Gastroesophageal sphincter (tissue), 4 donors: ENCODE measurements around the gene XKR7. TPM values are rescaled to one million over a fixed set of nuclear protein-coding genes. Genes with fewer than 3 reads are reported as not detected.
"Not testable (repeated sequence)": the region's sequence is repeated elsewhere in the genome, so short reads cannot be mapped to it uniquely, and the experiment has no call there.

Experiments
- ATAC-seq: fragments of 150-250 bp; one replicate; pipeline ENCODE4 v1.9.1; 2016; ENCODE audit warnings: mild to moderate bottlenecking, moderate library complexity
- H3K27ac ChIP-seq, 4 donors: fragments of 200-600 bp; sonication (generic) in 3 of 4; 1 replicate in 3 of 4; 2 replicates in 1 of 4; pipeline ENCODE4 v1.5.1; 2016 to 2019
- H3K27me3 ChIP-seq: fragments of 200-600 bp; sonication (generic); one replicate; pipeline ENCODE4 v1.5.1; 2019
- H3K36me3 ChIP-seq, 2 donors: fragments of 200-600 bp; sonication (generic); one replicate each; pipeline ENCODE4 v1.5.1; 2019; ENCODE audit warnings: control low read depth in 1 of 2
- H3K4me1 ChIP-seq, 3 donors: fragments of 200-600 bp; sonication (generic); 1 replicate in 2 of 3; 2 replicates in 1 of 3; pipeline ENCODE4 v1.5.1; 2016 to 2019; ENCODE audit warnings: control low read depth in 2 of 3
- H3K4me3 ChIP-seq, 2 donors: fragments of 200-600 bp; sonication (generic); one replicate each; pipeline ENCODE4 v1.5.1; 2019; ENCODE audit warnings: mild to moderate bottlenecking in 1 of 2, moderate library complexity in 1 of 2
- H3K9me3 ChIP-seq, 3 donors: fragments of 200-600 bp; sonication (generic); one replicate each; pipeline ENCODE4 v1.5.1; 2017 to 2019; ENCODE audit warnings: control low read depth in 2 of 3
- CTCF ChIP-seq, 4 experiments: fragments of 200-600 bp in 2 of 4; fragments of 450-650 bp in 2 of 4; sonication (generic) in 1 of 4; IDR thresholded peaks; one replicate each; pipeline ENCODE4 v1.5.1; 2017 to 2019; ENCODE audit warnings: antibody characterized with exemption in 4 of 4, mild to moderate bottlenecking in 2 of 4, moderate library complexity in 2 of 4
- EP300 ChIP-seq: sonication (generic); formaldehyde crosslinking; IDR thresholded peaks from one replicate; pipeline ENCODE4 v1.6.1; 2017; ENCODE audit warnings: antibody characterized with exemption, mild to moderate bottlenecking
- POLR2A ChIP-seq, 2 donors: fragments of 450-650 bp; IDR thresholded peaks; one replicate each; pipeline ENCODE4 v1.6.1; 2017; ENCODE audit warnings: antibody characterized with exemption in 2 of 2, mild to moderate bottlenecking in 2 of 2, moderate library complexity in 1 of 2
- POLR2AphosphoS5 ChIP-seq: sonication (generic); formaldehyde crosslinking; IDR thresholded peaks from one replicate; pipeline ENCODE4 v1.6.1; 2017; ENCODE audit warnings: antibody characterized with exemption
- WGBS, 2 donors: methylation state at CpG; one replicate each; pipeline ENCODE4 v1.1.5; 2018; ENCODE audit warnings: low coverage in 1 of 2; 5-methylcytosine and 5-hydroxymethylcytosine counted together
- total RNA-seq, 4 donors: library from RNA; depleted of rRNA; stranded (reverse); fragments of >200 nt; gene quantifications; one replicate each; pipeline ENCODE4 v1.1.0, GENCODE V29; 2016

The XKR7 gene
- under 1 TPM in 2 of 4 donors, not detected in 2; 0.04 to 0.07 TPM for total RNA-seq

- Histone ChIP-seq H3K36me3 (no peaks in the 10 kb centered on the region), H3K4me1 (peaks cover 0 to 3% (median 0%) of the 10 kb centered on the region in 3 donors), H3K4me3 (peak within 1 kb of the TSS in 1 of 2 donors; percentile 16), H3K27me3 (peaks cover 87% of the 10 kb centered on the region), H3K9me3 (no peaks in the 10 kb centered on the region), H3K27ac (no peak within 1 kb of the TSS)
- ATAC-seq: no peak
- TF ChIP-seq EP300: no peak
- TF ChIP-seq POLR2AphosphoS5: no peak
- TF ChIP-seq POLR2A (IDR thresholded peaks at IDR 0.05): no peak
- no peak for TF ChIP-seq CTCF (IDR thresholded peaks at IDR 0.05)
- 0% methylated on average over 2 to 12 of the region's 38 CpGs for WGBS, 2 donors
Measured at GRCh38 chr20:31967830-31968249, at the start of gene XKR7. Gene XKR7, plus strand, starts transcription at chr20:31968151. Its CDS starts 25 bp downstream, at chr20:31968176.

- 70 to 86% methylated on average over 4 to 6 of the region's 7 CpGs for WGBS, 2 donors
- H3K9me3 ChIP-seq: no peaks in the 10 kb centered on the region
- TF ChIP-seq EP300: no peak
- no peak for TF ChIP-seq POLR2AphosphoS5
- no peak for TF ChIP-seq CTCF (IDR thresholded peaks at IDR 0.05)
- TF ChIP-seq POLR2A (IDR thresholded peaks at IDR 0.05): no peak
- no peak overlapping the region for H3K27ac ChIP-seq
- no peak for ATAC-seq
- peaks cover 35% of the 10 kb centered on the region for H3K27me3 ChIP-seq
- no peaks in the 10 kb centered on the region for H3K36me3 ChIP-seq
- no peaks in the 10 kb centered on the region for H3K4me1 ChIP-seq
- no peak overlapping the region for H3K4me3 ChIP-seq
Measured at GRCh38 chr20:31918466-31919105, 49.4 kb upstream of the XKR7 start.

- WGBS, 2 donors: 32 to 33% methylated on average over 3 to 4 of the region's 6 CpGs
- Histone ChIP-seq H3K36me3 (no peaks in the 10 kb centered on the region), H3K4me1 (no peaks in the 10 kb centered on the region), H3K9me3 (no peaks in the 10 kb centered on the region), H3K4me3 (no peak overlapping the region), H3K27me3 (peaks cover 45% of the 10 kb centered on the region), H3K27ac (no peak overlapping the region)
- TF ChIP-seq POLR2A (IDR thresholded peaks at IDR 0.05) (no peak), POLR2AphosphoS5 (no peak), CTCF (IDR thresholded peaks at IDR 0.05) (no peak), EP300 (no peak)
- ATAC-seq: no peak
Measured at GRCh38 chr20:31919410-31920155, 48.4 kb upstream of the XKR7 start.

- TF ChIP-seq EP300 (no peak), POLR2AphosphoS5 (no peak), CTCF (IDR thresholded peaks at IDR 0.05) (no peak), POLR2A (IDR thresholded peaks at IDR 0.05) (no peak)
- peaks cover 53% of the 10 kb centered on the region for H3K27me3 ChIP-seq
- no CpG with 5 or more reads among the region's 11 CpGs for WGBS, 2 donors
- no peak overlapping the region for H3K4me3 ChIP-seq
- no peak for ATAC-seq
- H3K4me1 ChIP-seq: no peaks in the 10 kb centered on the region
- H3K9me3 ChIP-seq: no peaks in the 10 kb centered on the region
- no peak overlapping the region for H3K27ac ChIP-seq
- H3K36me3 ChIP-seq: no peaks in the 10 kb centered on the region
Measured at GRCh38 chr20:31920275-31920855, 47.6 kb upstream of the XKR7 start.

GRCh38 chr20:31921480-31921879, 46.5 kb upstream of the XKR7 start:
- not testable (repeated sequence) for H3K36me3 ChIP-seq, H3K9me3 ChIP-seq, H3K27ac ChIP-seq, ATAC-seq, H3K4me3 ChIP-seq, H3K4me1 ChIP-seq
- 86 to 87% methylated on average over 5 of the region's 5 CpGs for WGBS, 2 donors
- peaks cover 62% of the 10 kb centered on the region for H3K27me3 ChIP-seq
